Stimulated activated CD4-positive, alpha-beta T cell treated with anti-CD3 and anti-CD28 coated beads, Interleukin-4, amount 100 ng/mL, for 24 hours (primary cell): Measurements from ENCODE around the gene SLC35F3.

Experiments
- DNase-seq: peaks from one replicate; pipeline ENCODE4 v3.0.0-alpha.2; 2020

The SLC35F3 gene

DNA sequence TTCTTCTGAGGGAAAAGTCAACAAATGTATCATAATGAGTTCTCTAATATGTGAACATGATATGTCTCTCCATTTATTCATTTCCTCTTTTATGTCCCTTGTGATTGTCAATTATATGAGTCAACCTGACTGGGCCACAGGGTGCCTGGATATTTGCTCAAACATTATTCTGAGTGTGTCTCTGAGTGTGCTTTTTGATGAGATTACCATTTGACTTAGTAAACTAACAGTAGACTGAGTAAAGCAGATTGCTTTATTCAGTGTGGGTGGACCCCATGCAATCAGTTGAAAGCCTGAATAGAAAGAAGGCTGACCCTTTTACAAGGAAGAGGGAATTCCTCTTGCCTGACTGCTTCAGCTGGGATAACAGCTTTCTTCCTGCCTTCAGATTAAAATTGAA, 142.6 kb downstream of the SLC35F3 start:
- DNase-seq, result no peak

DNA sequence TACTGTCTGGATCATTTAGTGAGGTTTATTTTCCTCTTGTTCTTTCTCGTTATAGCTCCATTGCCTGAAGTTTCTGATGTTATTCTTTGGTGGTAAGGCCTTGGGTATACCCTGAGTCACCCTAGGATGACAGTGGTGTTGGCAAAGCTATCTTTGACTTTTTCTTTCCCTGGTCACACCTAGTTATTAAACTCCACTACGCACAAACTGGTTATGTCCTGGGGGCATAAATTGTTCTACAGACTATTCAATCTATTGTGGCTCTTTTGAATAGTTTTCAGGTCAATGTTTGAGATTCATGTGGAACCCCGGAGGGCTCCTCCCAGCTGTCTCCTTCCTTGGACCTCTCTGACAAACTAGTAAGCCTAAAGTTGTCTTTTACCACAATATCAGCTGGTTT, 157.7 kb downstream of the SLC35F3 start:
- DNase-seq, result no peak

GRCh38 chr1:234065794-234066447, 161.4 kb downstream of the SLC35F3 start:
- peak; percentile 75 for DNase-seq

DNA sequence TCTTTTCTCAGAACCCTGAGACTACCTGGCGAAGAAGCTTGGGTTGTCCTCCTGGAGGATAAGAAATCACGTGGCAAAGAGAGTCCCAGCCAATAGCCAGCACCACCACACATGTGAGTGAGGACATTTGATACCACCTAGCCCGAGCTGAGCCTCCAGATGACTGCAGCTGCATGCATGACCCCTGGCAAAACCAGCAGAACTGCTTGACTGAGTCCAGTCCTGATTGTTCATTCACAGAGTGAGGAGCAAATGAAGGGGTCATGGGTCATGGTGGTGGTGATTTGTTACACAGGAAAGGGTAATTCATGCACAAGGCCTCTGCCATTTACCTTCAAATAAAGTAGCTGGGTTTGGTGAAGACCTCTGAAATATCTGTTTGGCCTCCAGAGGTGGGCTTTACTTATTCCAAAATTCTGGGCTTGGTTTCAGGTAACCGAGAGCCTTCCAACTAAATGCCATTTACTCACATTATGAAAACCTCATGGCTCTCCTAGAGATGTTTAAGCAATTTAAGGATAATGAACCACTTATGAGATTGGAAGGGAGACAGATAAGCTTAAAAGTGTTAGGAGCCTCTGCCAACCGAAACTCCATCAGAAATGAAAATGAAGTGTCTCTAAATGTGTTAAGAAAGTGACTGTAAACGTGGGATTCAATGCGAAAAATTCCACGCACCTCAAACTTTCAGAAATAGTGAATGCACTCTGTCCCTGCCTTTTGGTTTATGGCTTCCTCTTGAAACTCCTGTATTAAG, 163.3 kb downstream of the SLC35F3 start:
- no peak for DNase-seq

- DNase-seq, result no peak
Measured at GRCh38 chr1:234069760-234070159, 165.3 kb downstream of the SLC35F3 start.

- no peak for DNase-seq
Measured at GRCh38 chr1:234072793-234073192, 168.3 kb downstream of the SLC35F3 start.

GRCh38 chr1:234078143-234078542, 173.7 kb downstream of the SLC35F3 start:
- no peak for DNase-seq

DNA sequence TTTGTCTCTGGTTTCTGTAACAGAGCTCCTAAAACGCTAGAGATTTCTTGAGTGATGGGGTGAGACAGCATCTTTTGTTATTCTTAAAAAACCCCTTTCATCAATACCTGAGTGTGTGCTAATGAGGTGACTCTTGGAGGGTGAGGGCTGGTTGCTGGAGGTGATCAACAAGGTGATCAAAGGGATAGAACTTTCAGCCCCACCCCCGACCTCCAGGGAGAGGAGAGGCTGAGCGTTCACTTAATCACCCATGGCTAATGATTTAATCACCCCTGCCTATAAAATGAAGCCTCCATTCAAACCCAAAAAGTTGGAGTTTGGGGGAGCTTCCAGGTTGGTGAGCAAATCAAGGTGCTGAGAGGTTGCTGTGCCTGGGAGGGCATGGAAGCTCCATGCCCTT, 175.4 kb downstream of the SLC35F3 start:
- no peak for DNase-seq

- DNase-seq, result no peak
Measured at GRCh38 chr1:234083460-234083859, 179.0 kb downstream of the SLC35F3 start.

GRCh38 chr1:234089396-234089795, 184.9 kb downstream of the SLC35F3 start:
- DNase-seq, result no peak

DNA sequence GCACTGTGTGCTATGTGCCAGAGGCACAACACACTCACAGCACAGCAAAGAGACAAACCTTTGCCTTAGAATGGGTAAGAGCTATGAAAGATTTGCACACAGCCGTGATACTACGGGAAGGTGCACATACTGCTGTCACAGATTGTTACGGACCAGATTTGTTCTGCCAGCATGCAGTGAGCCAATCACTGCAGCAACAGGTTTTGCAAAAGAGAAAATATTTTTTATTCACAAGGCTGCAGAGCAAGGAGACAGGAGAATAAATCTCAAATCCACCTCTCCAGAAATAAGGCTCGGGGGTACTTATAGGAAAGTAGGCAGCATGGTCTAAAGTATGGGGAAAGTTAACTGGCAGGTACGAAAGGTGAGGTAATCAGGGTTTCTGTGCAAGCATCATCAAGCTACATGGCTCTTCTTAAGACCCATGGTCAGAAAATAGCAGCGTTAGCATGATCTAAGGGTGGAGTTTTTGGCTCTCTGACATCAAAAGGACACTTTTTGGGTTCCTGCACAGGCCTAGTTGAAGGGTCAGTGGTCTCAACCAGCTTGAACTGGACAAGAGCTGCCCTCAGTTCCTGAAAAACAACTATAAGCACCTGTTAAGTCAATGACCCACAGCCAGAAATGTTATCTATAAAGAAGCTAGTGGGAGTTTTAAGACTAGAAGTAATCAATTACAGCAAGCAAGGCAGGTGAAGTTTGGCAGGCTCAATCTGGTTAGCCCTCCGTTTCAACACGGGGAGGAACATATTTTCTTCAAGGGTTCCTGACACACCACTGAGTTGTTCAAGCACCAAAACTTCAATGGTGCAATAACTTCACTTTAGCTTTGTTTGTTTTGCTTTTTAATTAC, 186.0 kb downstream of the SLC35F3 start:
- no peak for DNase-seq

- no peak for DNase-seq
Measured at GRCh38 chr1:234091065-234091401, 186.6 kb downstream of the SLC35F3 start.

GRCh38 chr1:234091876-234092275, 187.4 kb downstream of the SLC35F3 start:
- no peak for DNase-seq

- no peak for DNase-seq
Measured at GRCh38 chr1:234093107-234093506, 188.6 kb downstream of the SLC35F3 start.

DNA sequence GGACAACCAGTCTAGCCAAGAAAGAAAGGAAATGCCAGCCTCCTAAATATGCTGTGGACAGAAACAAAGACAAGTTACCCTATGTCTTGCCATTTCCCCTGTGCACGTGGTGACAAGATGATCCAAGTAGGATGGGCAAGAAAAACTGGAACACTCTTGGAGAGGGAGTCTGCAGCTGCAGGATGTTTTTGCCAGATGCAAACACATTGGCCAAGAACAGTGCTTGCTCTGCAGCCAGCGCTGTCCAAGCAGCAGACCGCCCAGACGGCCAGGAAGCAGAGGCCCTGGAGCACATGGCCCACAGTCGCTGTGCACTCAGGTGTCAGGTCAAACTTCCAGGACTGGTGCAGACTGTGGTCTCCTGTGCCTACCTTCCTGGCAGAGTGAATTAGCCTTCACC, 189.3 kb downstream of the SLC35F3 start:
- no peak for DNase-seq

DNA sequence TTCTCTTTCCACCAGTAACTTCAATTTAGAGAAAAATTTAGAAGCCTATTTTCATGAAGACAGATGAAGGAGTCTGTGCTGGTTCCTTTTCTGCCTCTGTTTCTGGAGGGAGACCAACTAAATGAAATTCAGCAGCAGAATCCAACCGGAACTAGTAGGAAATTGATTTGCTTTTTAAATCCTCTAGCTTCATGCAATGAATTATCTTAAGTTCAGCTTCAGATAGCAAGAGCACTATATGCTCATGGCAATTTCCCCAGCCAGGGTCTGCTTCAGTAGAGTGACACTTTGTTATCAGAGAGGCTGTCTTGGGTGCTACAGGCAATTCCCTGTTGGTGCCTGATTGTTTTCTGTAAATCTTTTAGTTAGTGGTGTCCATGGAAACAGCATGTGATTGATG, 189.7 kb downstream of the SLC35F3 start:
- no peak for DNase-seq

- DNase-seq, result no peak
Measured at GRCh38 chr1:234096161-234096770, 191.8 kb downstream of the SLC35F3 start.

DNA sequence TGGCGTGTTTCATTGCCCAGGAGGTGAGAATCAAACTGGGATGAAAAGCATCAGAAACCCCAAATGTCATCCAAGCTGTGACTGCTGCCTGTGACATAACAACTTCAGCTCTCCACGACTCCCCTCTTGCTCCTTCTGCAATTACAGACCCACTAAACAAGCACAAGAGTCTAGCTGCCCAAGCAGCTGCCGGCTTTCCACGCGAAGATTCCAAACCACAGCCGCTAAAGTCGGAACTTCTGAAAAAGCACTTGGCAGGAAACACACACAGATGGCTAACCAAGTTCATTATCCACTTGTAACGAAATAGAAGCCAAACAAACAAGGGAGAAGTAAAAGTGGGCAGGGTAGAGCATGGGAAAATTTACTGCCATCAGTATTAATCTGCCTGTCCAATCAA, 198.1 kb downstream of the SLC35F3 start:
- DNase-seq, result no peak

DNA sequence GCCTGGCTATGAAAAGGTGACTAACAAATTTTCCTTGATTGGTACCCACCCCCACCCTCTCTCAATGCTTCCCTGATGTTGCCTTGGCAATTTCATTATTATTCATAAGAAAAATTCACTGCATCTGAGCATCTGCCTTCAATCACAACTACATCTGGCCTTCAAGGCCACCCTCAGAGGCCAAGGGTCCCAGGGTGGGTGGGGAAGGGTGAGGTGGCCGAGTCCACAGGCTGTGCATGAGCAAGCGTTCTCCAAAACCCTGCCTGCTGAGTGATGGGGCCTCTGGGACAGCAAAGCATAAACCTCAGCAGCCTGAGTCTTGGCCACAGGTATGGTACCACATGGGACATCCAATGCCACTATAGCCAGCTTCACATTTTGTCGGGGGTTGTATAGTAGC, 198.7 kb downstream of the SLC35F3 start:
- DNase-seq, result no peak

- no peak for DNase-seq
Measured at GRCh38 chr1:234106032-234106431, 201.6 kb downstream of the SLC35F3 start.

- DNase-seq, result no peak
Measured at GRCh38 chr1:234107416-234108021, 203.0 kb downstream of the SLC35F3 start.

DNA sequence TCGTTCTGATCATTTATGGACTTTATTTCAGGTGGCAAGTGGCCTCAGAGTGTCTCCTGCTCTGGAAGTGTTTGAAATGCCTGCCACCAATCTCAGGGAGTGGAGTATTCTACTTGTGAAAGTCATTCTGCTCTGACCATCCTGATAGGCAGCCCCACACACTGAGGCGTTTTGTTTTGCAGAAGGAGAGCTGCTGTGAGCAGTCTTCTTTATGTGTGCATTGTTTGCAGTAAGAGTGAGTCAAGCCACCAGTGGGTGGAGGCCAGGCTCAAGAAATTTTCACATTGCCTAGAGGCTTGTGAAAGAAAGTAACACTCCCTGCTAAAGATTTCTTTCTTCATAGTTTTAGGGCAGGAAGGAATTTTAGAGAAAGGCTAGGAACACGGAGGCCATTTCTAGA, 204.4 kb downstream of the SLC35F3 start:
- DNase-seq, result no peak

DNA sequence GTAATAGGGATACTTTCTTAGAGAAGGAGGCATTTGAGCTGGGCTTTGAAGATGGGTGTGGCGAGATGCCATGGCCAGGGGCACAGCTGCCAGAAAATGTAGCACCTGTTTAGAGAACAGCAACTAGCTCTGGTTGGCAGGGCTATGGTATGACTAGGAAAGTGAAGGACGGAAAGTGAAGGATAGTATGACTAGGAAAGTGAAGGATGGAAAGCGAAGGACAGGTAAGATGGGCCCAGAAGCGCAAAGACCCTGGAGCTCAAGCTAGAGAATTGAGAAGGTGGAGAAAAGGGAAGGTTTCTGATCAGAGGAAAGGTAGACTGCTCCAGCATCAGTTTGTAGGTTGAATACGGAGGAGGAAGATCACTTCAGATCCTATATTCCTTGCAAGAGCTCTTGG, 205.4 kb downstream of the SLC35F3 start:
- no peak for DNase-seq
